ENCODE data around the gene TMEM167B.

GRCh38 chr1:109083923-109084322 is 6.6 kb upstream of the TMEM167B start:
- TF ChIP-seq, protein P1, sequence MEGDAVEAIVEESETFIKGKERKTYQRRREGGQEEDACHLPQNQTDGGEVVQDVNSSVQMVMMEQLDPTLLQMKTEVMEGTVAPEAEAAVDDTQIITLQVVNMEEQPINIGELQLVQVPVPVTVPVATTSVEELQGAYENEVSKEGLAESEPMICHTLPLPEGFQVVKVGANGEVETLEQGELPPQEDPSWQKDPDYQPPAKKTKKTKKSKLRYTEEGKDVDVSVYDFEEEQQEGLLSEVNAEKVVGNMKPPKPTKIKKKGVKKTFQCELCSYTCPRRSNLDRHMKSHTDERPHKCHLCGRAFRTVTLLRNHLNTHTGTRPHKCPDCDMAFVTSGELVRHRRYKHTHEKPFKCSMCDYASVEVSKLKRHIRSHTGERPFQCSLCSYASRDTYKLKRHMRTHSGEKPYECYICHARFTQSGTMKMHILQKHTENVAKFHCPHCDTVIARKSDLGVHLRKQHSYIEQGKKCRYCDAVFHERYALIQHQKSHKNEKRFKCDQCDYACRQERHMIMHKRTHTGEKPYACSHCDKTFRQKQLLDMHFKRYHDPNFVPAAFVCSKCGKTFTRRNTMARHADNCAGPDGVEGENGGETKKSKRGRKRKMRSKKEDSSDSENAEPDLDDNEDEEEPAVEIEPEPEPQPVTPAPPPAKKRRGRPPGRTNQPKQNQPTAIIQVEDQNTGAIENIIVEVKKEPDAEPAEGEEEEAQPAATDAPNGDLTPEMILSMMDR (IDR thresholded peaks at IDR 0.05; ENCODE audit: low read depth, low read length, poor library complexity, severe bottlenecking): no peak
- TF ChIP-seq EZH2phosphoT487 (IDR thresholded peaks at IDR 0.05; ENCODE audit: borderline replicate concordance, low read length): no peak

Data from DOHH2 (cell line).